Retinal pigment epithelial cell (primary cell): Measurements from ENCODE around the gene DUSP11.

Experiments used
- DNase-seq: peaks from one replicate; pipeline ENCODE4 v3.0.0-alpha.2; 2010; ENCODE audit warnings: low read depth
- H3K4me3 ChIP-seq: 2 replicates; pipeline ENCODE4 v1.5.1; 2011; ENCODE audit warnings: mild to moderate bottlenecking, low read length, control low read depth, moderate library complexity
- CTCF ChIP-seq: conservative IDR thresholded peaks from 2 replicates; pipeline ENCODE4 v1.5.1; 2011; ENCODE audit warnings: low read depth, low read length, control low read depth, inconsistent platforms

The DUSP11 gene

GRCh38 chr2:73823916-73824523 is 44.1 kb upstream of the DUSP11 start:
- DNase-seq = peak; percentile 54
- no peak overlapping the region for H3K4me3 ChIP-seq
- TF ChIP-seq CTCF = peak; percentile 88

- no peak for DNase-seq
- no peak overlapping the region for H3K4me3 ChIP-seq
- TF ChIP-seq CTCF = no peak
These were observed 43.5 kb upstream of the DUSP11 start for GRCh38 chr2:73823416-73823815.

- no peak for TF ChIP-seq CTCF
- DNase-seq = no peak
- no peak overlapping the region for H3K4me3 ChIP-seq
These were observed 43.1 kb upstream of the DUSP11 start for GRCh38 chr2:73822991-73823390.

- no peak for DNase-seq
- no peak for TF ChIP-seq CTCF
These were observed 42.4 kb upstream of the DUSP11 start for GRCh38 chr2:73822276-73822675.

GRCh38 chr2:73821669-73822068 is 41.8 kb upstream of the DUSP11 start:
- TF ChIP-seq CTCF = no peak
- H3K4me3 ChIP-seq = no peak overlapping the region
- no peak for DNase-seq

More at GRCh38 chr2:73822276-73822675, 42.4 kb upstream of the DUSP11 start:
- no peak overlapping the region for H3K4me3 ChIP-seq

- no peak for DNase-seq
These were observed 41.3 kb upstream of the DUSP11 start for GRCh38 chr2:73821227-73821626.

More at GRCh38 chr2:73821227-73821626, 41.3 kb upstream of the DUSP11 start:
- H3K4me3 ChIP-seq = no peak overlapping the region
- TF ChIP-seq CTCF = no peak
